PC-3 (cell line): ENCODE measurements around the gene WIPF3.

Experiments
- EZH2 ChIP-seq: fragments of 300-600 bp; sonication (generic); IDR thresholded peaks from one replicate; pipeline ENCODE4 v1.6.1; 2017; ENCODE audit warnings: antibody characterized with exemption, mild to moderate bottlenecking, low read length; ENCODE audit not compliant: unreplicated experiment
- EZH2phosphoT487 ChIP-seq: fragments of 300-600 bp; sonication (generic); IDR thresholded peaks from 2 replicates; pipeline ENCODE4 v1.6.1; 2018; ENCODE audit warnings: mild to moderate bottlenecking, antibody characterized with exemption, low read length, borderline replicate concordance
- TF ChIP-seq, protein P1 (sequence below): fragments of 300-600 bp; sonication (generic); conservative IDR thresholded peaks from 2 replicates; pipeline ENCODE4 v1.5.1; 2017; ENCODE audit warnings: antibody characterized with exemption, low read depth, mild to moderate bottlenecking, low read length

DNA sequence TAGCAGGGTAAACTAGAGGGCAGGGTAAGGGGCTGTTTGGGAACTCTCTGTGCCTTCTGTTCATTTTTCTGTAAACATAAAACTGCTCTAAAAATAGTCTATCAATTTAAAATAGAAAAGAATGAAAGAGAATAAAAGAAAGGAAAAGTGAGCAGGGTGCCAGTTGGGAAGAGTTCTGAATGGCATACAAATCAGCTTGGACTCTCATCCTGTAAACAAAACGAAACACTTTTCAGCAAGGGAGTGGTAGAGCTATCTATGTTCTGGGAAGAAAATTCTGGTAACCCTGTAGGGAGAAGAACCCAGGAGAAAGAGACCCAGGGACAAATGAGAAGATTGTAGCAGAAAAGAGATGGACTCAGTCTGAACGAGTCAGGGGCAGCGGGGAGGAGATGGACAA lies 158.7 kb downstream of the WIPF3 start:
- TF ChIP-seq, protein P1, sequence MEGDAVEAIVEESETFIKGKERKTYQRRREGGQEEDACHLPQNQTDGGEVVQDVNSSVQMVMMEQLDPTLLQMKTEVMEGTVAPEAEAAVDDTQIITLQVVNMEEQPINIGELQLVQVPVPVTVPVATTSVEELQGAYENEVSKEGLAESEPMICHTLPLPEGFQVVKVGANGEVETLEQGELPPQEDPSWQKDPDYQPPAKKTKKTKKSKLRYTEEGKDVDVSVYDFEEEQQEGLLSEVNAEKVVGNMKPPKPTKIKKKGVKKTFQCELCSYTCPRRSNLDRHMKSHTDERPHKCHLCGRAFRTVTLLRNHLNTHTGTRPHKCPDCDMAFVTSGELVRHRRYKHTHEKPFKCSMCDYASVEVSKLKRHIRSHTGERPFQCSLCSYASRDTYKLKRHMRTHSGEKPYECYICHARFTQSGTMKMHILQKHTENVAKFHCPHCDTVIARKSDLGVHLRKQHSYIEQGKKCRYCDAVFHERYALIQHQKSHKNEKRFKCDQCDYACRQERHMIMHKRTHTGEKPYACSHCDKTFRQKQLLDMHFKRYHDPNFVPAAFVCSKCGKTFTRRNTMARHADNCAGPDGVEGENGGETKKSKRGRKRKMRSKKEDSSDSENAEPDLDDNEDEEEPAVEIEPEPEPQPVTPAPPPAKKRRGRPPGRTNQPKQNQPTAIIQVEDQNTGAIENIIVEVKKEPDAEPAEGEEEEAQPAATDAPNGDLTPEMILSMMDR = no peak
- no peak for TF ChIP-seq EZH2phosphoT487
- TF ChIP-seq EZH2 = no peak
